GM12892 (cell line): Measurements from ENCODE around the gene HDGFL1.

ENCODE experiments used
- POLR2A ChIP-seq: IDR thresholded peaks from 2 replicates; pipeline ENCODE4 v1.6.1; 2011; ENCODE audit warnings: low read depth, low read length, control low read depth
- POLR2AphosphoS5 ChIP-seq: IDR thresholded peaks from 2 replicates; pipeline ENCODE4 v1.6.1; 2011; ENCODE audit warnings: low read depth, low read length, control low read depth

GRCh38 chr6:22556266-22556665, 13.1 kb upstream of the HDGFL1 start:
- TF ChIP-seq POLR2AphosphoS5: no peak
- no peak for TF ChIP-seq POLR2A
